GM18907 (cell line): Measurements from ENCODE around the gene LBX1.

Experiments
- ATAC-seq: cut with Tn5 transposase; IDR thresholded peaks from one replicate; pipeline ENCODE4 v1.9.1; 2021; ENCODE audit warnings: mild to moderate bottlenecking, moderate library complexity; ENCODE audit not compliant: unreplicated experiment

Gene LBX1

GRCh38 chr10:101244321-101245050 lies 15.2 kb upstream of the LBX1 start:
- no peak for ATAC-seq

GRCh38 chr10:101241840-101242707 lies 12.8 kb upstream of the LBX1 start:
- no peak for ATAC-seq

GRCh38 chr10:101238732-101239105 lies 9.5 kb upstream of the LBX1 start:
- no peak for ATAC-seq

GRCh38 chr10:101237982-101238731 lies 8.9 kb upstream of the LBX1 start:
- no peak for ATAC-seq

- ATAC-seq, result no peak
Measured at GRCh38 chr10:101237081-101237981, 8.1 kb upstream of the LBX1 start.

- ATAC-seq, result no peak
Measured at GRCh38 chr10:101236376-101237080, 7.3 kb upstream of the LBX1 start.

- no peak for ATAC-seq
Measured at GRCh38 chr10:101235766-101236165, 6.5 kb upstream of the LBX1 start.

- no peak for ATAC-seq
Measured at GRCh38 chr10:101234333-101234732, 5.1 kb upstream of the LBX1 start.

GRCh38 chr10:101233863-101234262 lies 4.6 kb upstream of the LBX1 start:
- no peak for ATAC-seq

GRCh38 chr10:101233443-101233842 lies 4.2 kb upstream of the LBX1 start:
- ATAC-seq, result no peak

- no peak for ATAC-seq
Measured at GRCh38 chr10:101231912-101232689, 2.8 kb upstream of the LBX1 start.

GRCh38 chr10:101231092-101231491 lies 1.8 kb upstream of the LBX1 start:
- no peak for ATAC-seq

- no peak for ATAC-seq
Measured at GRCh38 chr10:101230183-101230917, 1.1 kb upstream of the LBX1 start.

GRCh38 chr10:101228966-101229265 lies 347 bp downstream of the LBX1 start:
- ATAC-seq, result no peak

GRCh38 chr10:101228153-101228965 lies 904 bp downstream of the LBX1 start:
- no peak for ATAC-seq

GRCh38 chr10:101227429-101228152 lies 1.7 kb downstream of the LBX1 start:
- ATAC-seq, result no peak
